Measurements from ENCODE around the gene SNCB.

The SNCB gene

DNA sequence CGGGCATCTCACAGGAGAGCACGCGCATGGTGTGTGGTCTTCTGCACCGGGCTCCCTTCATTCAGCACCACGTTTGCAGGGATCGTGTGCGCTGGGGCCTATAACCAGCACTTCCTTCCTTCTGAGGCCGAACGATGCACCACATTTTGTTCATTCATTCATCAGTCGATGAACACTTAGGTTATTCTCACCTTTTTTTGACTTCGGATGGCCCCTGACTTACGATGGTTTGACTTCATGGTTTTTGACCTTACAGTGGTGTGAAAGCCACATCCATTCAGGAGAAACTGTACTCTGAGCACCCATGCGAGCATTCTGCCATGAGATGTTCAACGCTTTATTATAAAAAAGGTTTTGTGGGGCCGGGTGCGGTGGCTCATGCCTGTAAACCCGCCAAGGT, 44.5 kb upstream of the SNCB start:
- H3K27ac ChIP-seq, result no peak overlapping the region
- TF ChIP-seq ZFX (IDR thresholded peaks at IDR 0.05), result no peak
- TF ChIP-seq, protein P1, sequence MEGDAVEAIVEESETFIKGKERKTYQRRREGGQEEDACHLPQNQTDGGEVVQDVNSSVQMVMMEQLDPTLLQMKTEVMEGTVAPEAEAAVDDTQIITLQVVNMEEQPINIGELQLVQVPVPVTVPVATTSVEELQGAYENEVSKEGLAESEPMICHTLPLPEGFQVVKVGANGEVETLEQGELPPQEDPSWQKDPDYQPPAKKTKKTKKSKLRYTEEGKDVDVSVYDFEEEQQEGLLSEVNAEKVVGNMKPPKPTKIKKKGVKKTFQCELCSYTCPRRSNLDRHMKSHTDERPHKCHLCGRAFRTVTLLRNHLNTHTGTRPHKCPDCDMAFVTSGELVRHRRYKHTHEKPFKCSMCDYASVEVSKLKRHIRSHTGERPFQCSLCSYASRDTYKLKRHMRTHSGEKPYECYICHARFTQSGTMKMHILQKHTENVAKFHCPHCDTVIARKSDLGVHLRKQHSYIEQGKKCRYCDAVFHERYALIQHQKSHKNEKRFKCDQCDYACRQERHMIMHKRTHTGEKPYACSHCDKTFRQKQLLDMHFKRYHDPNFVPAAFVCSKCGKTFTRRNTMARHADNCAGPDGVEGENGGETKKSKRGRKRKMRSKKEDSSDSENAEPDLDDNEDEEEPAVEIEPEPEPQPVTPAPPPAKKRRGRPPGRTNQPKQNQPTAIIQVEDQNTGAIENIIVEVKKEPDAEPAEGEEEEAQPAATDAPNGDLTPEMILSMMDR (conservative IDR thresholded peaks at IDR 0.05), result no peak

DNA sequence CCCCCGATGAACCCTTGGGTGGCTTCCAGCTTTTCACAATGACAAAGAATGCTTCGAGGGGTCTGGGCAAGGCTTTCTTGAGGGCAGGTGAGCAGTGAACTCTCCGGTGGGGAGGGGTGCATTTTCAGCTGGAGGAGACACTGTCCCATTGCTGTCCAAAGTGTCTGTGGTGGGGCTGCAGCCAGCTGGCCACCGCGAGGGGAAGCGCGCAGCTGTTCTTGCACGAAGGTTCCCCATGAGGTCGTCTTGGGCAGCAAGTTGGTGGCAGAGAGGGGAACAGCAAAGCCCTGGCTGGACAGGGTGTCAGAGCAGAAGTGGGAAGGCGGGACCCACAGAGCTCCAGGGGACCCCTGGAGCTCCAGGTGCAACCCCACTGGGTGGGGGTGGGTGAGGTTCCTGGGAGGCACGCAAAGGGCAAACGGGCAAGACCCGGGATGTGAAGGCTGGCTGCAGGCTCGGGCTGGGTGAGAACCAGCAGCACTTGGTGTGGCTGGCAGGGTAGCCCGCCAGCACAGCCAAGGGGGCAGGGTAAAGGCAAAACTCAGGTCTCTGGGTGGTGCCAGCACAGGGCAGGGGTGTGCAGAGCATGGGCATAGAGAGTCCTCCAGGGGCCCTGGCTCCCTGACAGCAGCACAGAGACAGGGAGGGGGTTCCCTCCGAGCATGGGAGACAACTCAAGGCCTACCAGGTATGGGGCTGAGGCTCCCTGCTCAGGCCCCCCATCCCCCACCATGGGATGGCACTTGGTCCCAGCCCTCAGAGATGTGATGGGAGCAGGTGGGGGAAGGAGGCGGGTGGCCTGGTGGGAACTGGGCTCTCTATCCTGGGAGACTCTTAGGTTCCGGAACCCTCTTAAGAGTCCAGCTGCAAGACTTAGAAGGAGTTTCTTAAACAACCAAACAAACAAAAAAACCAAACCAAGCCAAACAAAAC, 43.6 kb upstream of the SNCB start:
- no peak overlapping the region for H3K27ac ChIP-seq
- no peak for TF ChIP-seq ZFX (IDR thresholded peaks at IDR 0.05)
- TF ChIP-seq, protein P1 (conservative IDR thresholded peaks at IDR 0.05), result no peak

DNA sequence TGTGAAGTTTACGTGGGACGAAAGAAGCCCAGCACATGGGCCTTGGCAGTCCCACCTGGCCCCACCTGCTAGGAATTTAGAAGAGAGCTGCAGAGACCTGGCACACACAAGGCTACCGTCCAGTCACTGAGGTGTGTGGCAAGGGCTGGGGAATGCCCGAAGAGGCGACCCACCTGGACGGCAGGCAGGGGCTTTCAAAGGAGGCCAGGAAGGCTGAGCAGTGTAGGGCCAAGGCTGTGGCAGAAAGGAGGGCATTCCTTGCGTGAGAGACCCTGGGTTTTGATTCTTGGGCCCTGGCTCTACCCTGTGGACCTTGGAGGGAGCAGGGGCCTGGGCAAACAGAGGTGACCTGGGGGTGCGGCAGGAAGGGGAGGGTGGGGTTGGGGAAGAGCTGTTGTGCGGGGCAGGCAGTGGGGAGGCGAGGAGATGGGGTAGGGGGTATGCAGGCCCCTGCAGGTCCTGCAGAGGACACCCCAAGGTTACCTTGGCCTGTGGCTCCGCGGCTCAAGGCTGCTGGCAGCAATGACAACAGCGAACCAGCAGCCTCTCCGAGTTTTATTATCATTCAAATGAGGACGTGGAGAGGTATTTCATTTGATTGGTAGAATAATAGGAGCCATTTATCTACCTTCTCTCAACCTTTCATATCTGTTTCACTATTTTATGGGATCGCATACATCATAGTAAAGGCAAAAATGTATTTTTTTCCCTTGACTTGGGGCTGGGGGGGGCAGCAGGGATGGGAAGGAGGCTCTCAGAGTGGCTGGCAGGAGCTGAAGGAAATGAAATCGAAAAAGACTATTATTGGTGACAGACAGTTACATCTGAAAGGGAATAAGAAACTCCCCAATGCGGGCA, 41.8 kb upstream of the SNCB start:
- TF ChIP-seq, protein P1 (conservative IDR thresholded peaks at IDR 0.05), result no peak
- TF ChIP-seq ZFX (IDR thresholded peaks at IDR 0.05), result no peak
- no peak overlapping the region for H3K27ac ChIP-seq

DNA sequence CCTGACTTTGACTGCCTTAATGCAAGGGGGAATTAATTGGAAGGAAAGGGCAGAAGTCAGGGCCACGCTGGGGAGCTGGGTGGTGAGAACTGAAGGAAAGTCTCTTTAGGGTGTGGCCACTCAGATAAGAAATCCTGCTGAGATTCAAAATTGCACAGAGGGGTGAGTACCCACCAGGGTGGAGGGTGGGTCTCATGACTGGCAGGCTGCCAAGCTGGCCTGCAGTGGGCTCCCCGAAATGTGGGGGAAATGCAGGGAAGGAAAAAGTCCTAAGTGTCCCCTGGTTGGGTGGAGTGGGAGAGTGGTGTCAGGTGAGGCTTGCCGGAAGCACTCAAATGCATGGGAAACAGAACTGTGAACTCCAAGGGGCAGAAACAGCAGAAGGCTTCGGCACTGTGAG, 41.1 kb upstream of the SNCB start:
- TF ChIP-seq ZFX (IDR thresholded peaks at IDR 0.05), result no peak
- TF ChIP-seq, protein P1 (conservative IDR thresholded peaks at IDR 0.05), result no peak
- no peak overlapping the region for H3K27ac ChIP-seq

DNA sequence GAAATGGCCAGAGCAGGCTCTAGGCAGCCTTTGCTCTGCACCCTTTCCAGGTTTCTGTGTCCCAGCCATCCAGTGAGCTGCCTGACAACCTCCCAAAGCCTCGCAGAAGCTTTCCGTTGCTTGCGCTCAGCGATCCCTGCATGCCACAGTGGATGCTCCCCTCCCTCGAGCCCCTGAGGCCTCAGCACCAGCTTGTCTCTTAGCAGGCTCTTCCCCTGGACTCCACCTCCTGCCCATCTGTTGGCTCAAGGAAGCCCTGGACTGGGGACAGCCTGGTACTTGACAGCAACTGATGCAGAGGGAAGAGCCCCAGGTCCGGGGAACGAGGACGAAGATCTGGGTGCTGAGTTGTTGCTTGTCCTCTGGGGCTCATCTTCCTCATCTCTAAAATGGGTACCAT, 40.1 kb upstream of the SNCB start:
- no peak overlapping the region for H3K27ac ChIP-seq
- no peak for TF ChIP-seq ZFX (IDR thresholded peaks at IDR 0.05)
- TF ChIP-seq, protein P1 (conservative IDR thresholded peaks at IDR 0.05), result no peak

DNA sequence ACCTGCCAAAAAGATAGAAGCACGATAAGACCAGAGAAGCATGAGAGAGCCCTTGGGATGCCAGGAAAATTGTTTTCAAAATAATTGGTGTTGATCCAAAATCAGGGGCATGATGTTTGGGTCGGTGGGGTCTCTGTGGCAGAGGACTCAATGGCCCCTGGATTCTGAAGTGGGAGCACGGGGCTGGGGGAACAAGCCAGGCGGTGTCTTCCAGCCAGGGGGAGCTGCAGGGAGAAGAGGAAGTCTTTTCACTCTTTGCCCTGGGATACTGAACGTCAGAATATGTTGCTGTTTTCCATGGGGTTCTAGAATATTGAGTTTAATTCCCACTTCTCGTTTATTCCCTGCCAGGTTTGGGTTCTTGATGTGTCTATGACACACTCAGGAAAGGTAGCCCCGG, 37.3 kb upstream of the SNCB start:
- no peak overlapping the region for H3K27ac ChIP-seq
- no peak for TF ChIP-seq ZFX (IDR thresholded peaks at IDR 0.05)
- TF ChIP-seq, protein P1 (conservative IDR thresholded peaks at IDR 0.05), result no peak

DNA sequence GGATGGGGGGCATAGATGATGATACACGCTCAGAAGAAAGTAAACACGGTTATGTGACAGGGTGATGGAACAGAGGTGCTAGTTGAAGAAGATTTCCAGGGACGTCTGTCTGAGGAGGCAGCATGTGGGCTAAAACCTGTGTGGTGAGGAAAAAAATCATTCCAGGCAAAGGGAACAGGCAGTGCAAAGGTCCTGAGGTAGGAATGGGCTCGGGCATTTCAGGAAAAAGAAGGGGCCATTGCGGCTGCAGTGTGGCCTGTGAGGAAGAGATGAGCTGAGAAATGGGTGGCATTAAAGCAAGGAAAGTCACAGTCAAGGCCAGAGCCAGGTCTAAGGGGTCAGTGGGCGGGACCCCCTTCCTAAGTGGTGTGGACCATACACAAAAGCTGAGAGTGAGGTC, 35.2 kb upstream of the SNCB start:
- TF ChIP-seq, protein P1 (conservative IDR thresholded peaks at IDR 0.05), result no peak
- no peak for TF ChIP-seq ZFX (IDR thresholded peaks at IDR 0.05)
- no peak overlapping the region for H3K27ac ChIP-seq
